NCI-H146 (cell line): ENCODE measurements around the gene SNAPC4.
A peak's percentile ranks its signal among the peaks of the same experiment; 100 is the strongest.

Source experiments
- DNase-seq: peaks from one replicate; lab custom pipeline; 2025; lab: John Stamatoyannopoulos, UW

The SNAPC4 gene

DNA sequence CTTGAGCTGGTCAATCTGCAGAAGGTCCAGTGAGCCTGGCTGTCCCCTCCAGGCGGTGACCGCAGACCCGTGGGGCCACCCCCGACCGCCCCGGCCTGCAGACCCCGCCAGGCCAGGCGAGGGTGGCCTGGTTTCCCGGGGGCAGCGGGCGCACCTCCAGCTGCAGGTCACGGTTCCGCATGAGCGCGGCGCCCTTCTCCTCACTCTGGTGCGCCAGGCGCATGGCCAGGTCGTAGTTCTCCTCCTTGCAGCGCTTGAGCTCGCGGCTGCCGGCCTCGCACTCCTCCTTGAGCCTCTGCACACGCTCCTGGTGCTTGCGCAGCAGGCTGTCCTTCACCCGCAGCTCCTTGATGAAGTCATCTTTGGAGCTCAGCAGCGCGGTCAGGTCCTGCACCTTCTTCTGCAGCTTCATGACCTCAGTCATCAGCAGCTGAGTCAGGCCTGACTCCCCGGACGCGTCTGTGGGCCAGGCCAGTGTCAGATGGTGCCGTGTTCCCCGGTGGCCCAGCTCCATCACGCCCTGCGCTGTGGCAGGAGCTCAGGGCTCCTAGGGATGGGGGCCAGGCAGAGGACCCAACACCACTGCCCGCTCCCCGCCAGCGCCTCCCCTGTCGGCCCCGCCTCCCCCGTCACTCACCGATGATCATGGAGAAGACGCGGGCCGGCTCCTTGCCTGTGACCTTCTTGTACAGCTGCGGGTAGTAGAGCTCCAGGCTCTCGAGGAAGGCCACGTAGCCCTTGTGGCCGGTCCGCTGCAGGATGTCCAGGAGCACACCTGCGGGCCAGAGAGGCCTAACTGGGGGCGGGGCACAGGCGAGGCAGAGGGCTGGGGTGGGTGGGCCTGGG lies 29.1 kb downstream of the SNAPC4 start:
- DNase-seq = no peak

- DNase-seq = no peak
Measured at GRCh38 chr9:136370037-136370436, 29.9 kb downstream of the SNAPC4 start.

DNA sequence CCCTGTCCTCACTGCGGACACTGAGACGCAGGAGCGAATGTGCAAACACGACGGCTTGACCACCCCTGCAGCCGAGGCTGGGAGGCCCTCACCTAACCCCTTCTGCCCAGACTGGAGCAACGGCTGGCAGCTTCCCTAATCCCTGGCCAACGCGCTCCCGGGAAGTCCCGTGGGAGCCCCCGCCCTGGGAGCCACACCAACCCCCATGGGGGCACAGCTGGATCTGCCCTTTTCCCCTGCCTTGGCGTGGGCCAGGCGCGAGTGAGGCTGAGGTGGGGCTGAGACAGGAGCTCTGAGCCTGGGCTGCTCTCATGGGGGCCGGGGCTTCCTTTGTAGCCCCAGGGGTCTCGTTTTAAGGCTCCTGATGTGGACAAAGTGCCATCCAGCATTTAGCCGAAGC lies 31.8 kb downstream of the SNAPC4 start:
- no peak for DNase-seq

DNA sequence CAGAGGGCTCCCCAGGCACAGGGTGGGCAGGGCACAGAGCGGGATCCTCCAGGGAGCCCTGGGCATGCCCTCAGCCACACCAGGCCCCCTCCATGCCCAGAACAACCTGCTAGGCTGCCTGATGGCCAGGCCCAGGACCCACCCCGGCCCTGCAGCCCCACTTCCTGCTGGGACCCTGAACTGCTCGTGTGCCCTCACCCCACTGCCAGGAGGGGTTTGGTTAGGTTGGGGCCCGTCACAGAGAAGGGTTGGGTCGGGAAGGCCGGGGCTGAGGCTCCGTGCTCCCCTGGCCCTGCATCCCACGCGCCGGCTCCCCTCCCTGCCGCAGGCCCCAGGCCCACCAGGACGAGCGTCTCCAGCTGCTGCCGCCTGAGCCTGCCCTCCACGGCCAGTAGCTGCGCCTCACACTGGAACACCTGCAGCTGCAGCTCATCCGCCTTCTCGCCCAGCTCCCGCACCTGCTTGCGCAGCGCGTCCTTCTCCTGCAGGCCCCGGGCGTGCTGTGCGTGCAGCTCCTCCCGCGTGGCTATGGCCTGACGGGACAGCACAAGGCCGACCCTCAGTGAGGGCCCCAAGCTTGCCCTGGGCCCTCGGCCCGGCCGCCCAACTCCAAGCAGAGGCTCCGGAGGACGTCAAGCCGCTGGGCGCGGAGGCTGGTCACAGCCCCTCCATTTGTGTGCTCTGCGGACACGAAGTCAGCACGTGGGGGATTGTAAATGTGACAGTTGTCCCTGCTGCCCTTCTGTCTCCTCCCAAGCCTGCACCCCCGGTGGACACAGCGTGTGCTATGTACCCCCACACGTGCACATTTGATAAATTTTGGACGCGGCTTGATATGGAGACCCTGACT lies 32.4 kb downstream of the SNAPC4 start:
- peak; percentile 34 for DNase-seq

DNA sequence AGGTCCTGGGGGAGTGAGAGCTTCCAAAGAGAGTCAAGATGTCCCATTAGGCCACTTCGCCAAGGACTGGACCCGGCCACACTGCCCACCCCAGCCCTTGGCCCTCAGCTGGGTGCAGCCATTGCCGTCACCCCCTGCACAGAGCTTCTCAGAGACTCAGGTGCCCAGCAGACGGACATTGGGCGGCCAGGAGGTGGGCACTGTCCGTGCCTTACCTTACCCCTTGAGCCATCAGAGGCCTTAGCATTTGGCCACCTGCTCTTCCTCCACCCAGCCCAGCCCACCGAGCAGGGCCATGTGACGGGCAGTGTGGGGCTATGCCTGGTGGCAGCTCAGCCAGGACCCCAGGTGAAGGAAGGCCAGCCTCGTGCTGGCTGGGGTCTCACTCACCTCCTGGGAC lies 33.1 kb downstream of the SNAPC4 start:
- no peak for DNase-seq

- DNase-seq = no peak
Measured at GRCh38 chr9:136365775-136366222, 34.2 kb downstream of the SNAPC4 start.

GRCh38 chr9:136364942-136365774 lies 34.8 kb downstream of the SNAPC4 start:
- no peak for DNase-seq

GRCh38 chr9:136363949-136364748 lies 35.8 kb downstream of the SNAPC4 start:
- DNase-seq = peak; percentile 69

- peak; percentile 90 for DNase-seq
Measured at GRCh38 chr9:136363106-136363948, 36.6 kb downstream of the SNAPC4 start, which contains the start of gene DNLZ. TSS of gene DNLZ (minus strand) at chr9:136363744. CDS start at chr9:136363714, 30 bp downstream.

DNA sequence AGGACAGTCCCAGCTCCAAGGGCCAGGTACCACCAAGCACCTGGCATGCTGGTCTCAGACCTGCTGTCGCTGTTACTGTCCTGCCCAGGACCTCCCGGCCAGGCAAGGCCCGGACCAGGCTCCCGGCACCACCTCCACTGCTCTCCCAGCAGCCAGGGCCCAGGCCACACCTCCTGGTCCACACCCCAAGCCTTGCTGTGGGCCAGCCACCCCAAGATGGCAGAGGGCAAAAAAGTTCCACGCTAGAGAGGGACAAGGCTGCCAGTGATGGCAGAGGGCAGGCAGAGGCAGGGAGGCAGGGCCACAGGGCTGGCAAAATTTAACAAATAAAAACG lies 37.6 kb downstream of the SNAPC4 start:
- no peak for DNase-seq

GRCh38 chr9:136361754-136362449 lies 38.1 kb downstream of the SNAPC4 start:
- DNase-seq = no peak

DNA sequence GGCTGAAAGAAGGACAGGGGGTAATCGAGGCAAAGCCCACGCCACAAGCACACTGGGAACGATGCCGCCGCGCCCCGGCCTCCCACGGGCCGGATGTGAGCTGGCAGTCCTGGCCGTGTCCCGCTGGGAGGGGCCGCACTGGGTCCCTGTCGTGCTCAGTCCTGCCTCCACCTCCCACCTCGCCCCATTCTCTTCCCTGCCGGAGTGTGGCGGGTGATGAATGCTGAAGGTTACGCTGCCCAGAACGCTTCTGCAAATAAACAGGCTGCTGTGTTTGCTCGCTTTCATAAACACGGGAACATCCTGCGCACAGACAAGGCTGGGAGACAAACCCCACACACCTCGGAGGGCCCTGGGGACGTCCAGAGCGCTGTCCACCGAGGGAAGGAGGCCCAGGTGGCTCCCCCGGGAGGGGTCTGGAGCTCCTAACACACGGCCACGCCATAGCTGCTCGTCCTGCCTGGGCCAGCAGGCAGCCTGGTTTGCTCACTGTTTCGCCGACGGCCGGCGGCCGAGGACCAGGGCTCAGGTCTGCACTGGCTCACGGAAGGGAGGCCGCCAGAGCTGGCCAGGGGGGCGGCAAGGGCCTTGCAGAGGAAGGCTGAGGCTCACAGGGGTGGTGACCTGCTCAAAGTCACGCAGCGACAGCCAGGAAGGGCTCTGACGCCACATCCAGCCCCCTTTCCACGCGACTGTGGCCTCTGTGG lies 38.8 kb downstream of the SNAPC4 start:
- no peak for DNase-seq

- DNase-seq = no peak
Measured at GRCh38 chr9:136359774-136360718, 39.9 kb downstream of the SNAPC4 start.

GRCh38 chr9:136358888-136359287 lies 41.1 kb downstream of the SNAPC4 start:
- DNase-seq = no peak

GRCh38 chr9:136358016-136358415 lies 42.0 kb downstream of the SNAPC4 start:
- DNase-seq = no peak

DNA sequence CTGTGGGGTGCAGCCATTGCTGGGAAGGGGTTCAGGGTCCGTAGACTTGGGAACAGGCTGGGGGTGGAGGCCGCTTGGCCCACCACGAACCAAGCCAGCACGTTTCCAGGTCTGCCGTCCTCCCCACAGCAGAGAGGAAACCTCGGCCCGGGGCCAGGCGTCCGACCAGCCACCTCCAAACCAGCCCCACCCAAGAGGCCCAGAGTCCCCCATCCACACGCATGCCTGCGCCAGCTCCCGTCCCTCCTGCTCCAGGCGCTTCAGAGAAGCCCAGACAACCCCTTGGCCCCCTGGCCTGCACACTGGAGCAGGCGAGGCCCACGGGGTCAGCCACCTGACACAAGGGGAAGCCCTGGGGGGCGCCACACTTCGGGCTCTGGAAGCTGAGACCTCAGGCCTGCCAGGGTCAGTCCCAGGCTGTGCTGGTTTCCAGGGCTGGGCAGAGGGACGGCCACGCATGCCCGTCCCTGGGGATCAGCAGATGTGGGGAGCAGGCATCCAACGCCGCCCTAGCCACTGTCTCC lies 42.7 kb downstream of the SNAPC4 start:
- no peak for DNase-seq
